PFSK-1 (cell line): ENCODE results near the gene AFDN.

Experiments
- SIN3A ChIP-seq: IDR thresholded peaks from 2 replicates; pipeline ENCODE4 v1.6.1; 2012; ENCODE audit warnings: mild to moderate bottlenecking, low read length, moderate library complexity, borderline replicate concordance; ENCODE audit not compliant: insufficient read depth
- TAF1 ChIP-seq: IDR thresholded peaks from 2 replicates; pipeline ENCODE4 v1.6.1; 2012; ENCODE audit warnings: low read length, control low read depth, borderline replicate concordance; ENCODE audit not compliant: insufficient read depth

- no peak for TF ChIP-seq TAF1
- TF ChIP-seq SIN3A, result no peak
Measured at GRCh38 chr6:167849846-167850459, 23.2 kb downstream of the AFDN start.
